Heart right ventricle (tissue), 16 donors: ENCODE measurements around the gene PTGFR. TPM values are rescaled to one million over a fixed set of nuclear protein-coding genes. Genes with fewer than 3 reads are reported as not detected.

Source experiments
- ATAC-seq, 8 donors: fragments of 200-7000 bp; cut with Tn5 transposase; one replicate each; pipeline ENCODE4 v1.9.1; 2020; ENCODE audit warnings: mild to moderate bottlenecking in 8 of 8, moderate library complexity in 8 of 8, moderate number of reproducible peaks in 1 of 8
- DNase-seq, 2 donors: peaks; one replicate each; pipeline ENCODE4 v3.0.0-alpha.2; 2020
- H3K27ac ChIP-seq, 10 donors: fragments of 200-600 bp; sonication (generic) in 2 of 10; one replicate each; pipeline versions ENCODE4 v1.5.0 to v1.8.0; 2020 to 2022; ENCODE audit warnings: mild to moderate bottlenecking in 3 of 10
- H3K27me3 ChIP-seq, 7 donors: fragments of 200-600 bp; one replicate each; pipeline ENCODE4 v1.8.0; 2021 to 2022; ENCODE audit warnings: mild to moderate bottlenecking in 2 of 7
- H3K36me3 ChIP-seq, 9 donors: fragments of 200-600 bp; sonication (generic) in 1 of 9; one replicate each; pipeline versions ENCODE4 v1.5.0 to v1.8.0; 2020 to 2022; ENCODE audit warnings: mild to moderate bottlenecking in 2 of 9
- H3K4me1 ChIP-seq, 9 donors: fragments of 200-600 bp; sonication (generic) in 1 of 9; one replicate each; pipeline versions ENCODE4 v1.5.0 to v1.8.0; 2020 to 2022; ENCODE audit warnings: mild to moderate bottlenecking in 4 of 9
- H3K4me3 ChIP-seq, 10 donors: fragments of 200-600 bp; sonication (generic) in 2 of 10; one replicate each; pipeline versions ENCODE4 v1.5.0 to v1.8.0; 2020 to 2022; ENCODE audit warnings: mild to moderate bottlenecking in 7 of 10, moderate library complexity in 2 of 10
- H3K9me3 ChIP-seq, 11 donors: fragments of 200-600 bp in 10 of 11; sonication (generic) in 2 of 11; one replicate each; pipeline versions ENCODE4 v1.5.0 to v1.8.0; 2013 to 2022; ENCODE audit warnings: mild to moderate bottlenecking in 2 of 11, control low read depth in 1 of 11, moderate library complexity in 1 of 11
- CTCF ChIP-seq, 9 donors: fragments of 200-600 bp; sonication (generic) in 2 of 9; IDR thresholded peaks; one replicate each; pipeline versions ENCODE4 v1.5.0 to v1.8.0; 2021 to 2022; ENCODE audit warnings: antibody characterized with exemption in 9 of 9, mild to moderate bottlenecking in 5 of 9, moderate library complexity in 1 of 9
- WGBS, 2 donors: extraction: QIAGEN DNeasy Blood & Tissue Kit; methylation state at CpG; one replicate each; pipeline ENCODE4 v1.1.7; 2013; ENCODE audit warnings: inconsistent platforms in 1 of 2; 5-methylcytosine and 5-hydroxymethylcytosine counted together
- intact Hi-C, 10 donors: fragments of 100-400 bp; cut with DNase I; formaldehyde crosslinking; loops; one replicate each; pipeline versions ENCODE4 v1.11.1 to v1.14.2; 2022
- long read RNA-seq, 3 donors: library from polyadenylated mRNA; unstranded; transcript quantifications; one replicate each; pipeline ENCODE4 v2.0.0, GENCODE V29; 2020 to 2021
- polyA plus RNA-seq, 2 donors: library from polyadenylated mRNA; stranded (reverse); fragments of 200-250 nt; gene quantifications; one replicate each; pipeline ENCODE4 v1.2.3, GENCODE V29; 2013
- total RNA-seq, 10 donors: library from RNA; stranded (reverse); fragmentation: NEBNext Ultra II Directional in 3 of 10; extraction: Animal tissue kit (Norgen Biotek cat#: 25700) in 3 of 10; gene quantifications; one replicate each; pipeline versions ENCODE4 v1.2.1 to v1.2.4, GENCODE V29; 2021 to 2023
- donor health status: Arrhythmogenic right ventricular cardiomyopathy.
- donor health status: ischemic (EF 13 %, LVEDD 7.1; RV severe dilation, severe dysfunction).
- donor health status: healthy with polysubstance abuse.
- donor health status: DM: no; HTN: yes; CAD: no.
- donor health status: DM: no; HTN: no; CAD: no.
- donor health status: ischemic (EF 25% LVEDD 6.9; RV normal size, moderate dysfunction).
- donor health status: ischemic (EF 25% LVEDD 5.7; RV mildly dilated, moderate dysfunction).
- donor health status: healthy.
- donor health status: DM: yes; HTN: yes; CAD: no.
- donor health status: Ischemic cardiomyopathy.
- donor health status: ischemic (EF 35%, LVEDD 5.7; RV mildly dilated, moderate dysfunction).
- donor health status: nonischemic (EF 11% LVEDD 7.7; RV severe dilation, severe dysfunction).
- donor health status: DM: yes; HTN: yes; CAD: no.
- donor health status: PGD.
- donor health status: ischemic (EF 29% LVEDD 5.4; RV normal size, mild dysfunction).
- donor health status: nonischemic (EF 23%, LVEDD 6.1; RV moderate dilation, normal function).

The PTGFR gene, protein sequence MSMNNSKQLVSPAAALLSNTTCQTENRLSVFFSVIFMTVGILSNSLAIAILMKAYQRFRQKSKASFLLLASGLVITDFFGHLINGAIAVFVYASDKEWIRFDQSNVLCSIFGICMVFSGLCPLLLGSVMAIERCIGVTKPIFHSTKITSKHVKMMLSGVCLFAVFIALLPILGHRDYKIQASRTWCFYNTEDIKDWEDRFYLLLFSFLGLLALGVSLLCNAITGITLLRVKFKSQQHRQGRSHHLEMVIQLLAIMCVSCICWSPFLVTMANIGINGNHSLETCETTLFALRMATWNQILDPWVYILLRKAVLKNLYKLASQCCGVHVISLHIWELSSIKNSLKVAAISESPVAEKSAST
- total RNA-seq (1 to 10 TPM in 1 of 10 donors, under 1 TPM in 9; 0.22 to 1.1 (median 0.53) TPM), polyA plus RNA-seq (under 1 TPM; 0.12 to 0.51 TPM)
- long read RNA-seq, donor 1, full-length matches to known transcripts: 4 of 4 reads
- long read RNA-seq, donor 1, partial matches to known transcripts: 0 of 4 reads
- long read RNA-seq, donor 1, other reads (novel, unspliced or antisense): 0 of 4 reads
- long read RNA-seq, donor 2: 0 reads
- long read RNA-seq, donor 3, full-length matches to known transcripts: 2 of 2 reads
- long read RNA-seq, donor 3, partial matches to known transcripts: 0 of 2 reads
- long read RNA-seq, donor 3, other reads (novel, unspliced or antisense): 0 of 2 reads

DNA sequence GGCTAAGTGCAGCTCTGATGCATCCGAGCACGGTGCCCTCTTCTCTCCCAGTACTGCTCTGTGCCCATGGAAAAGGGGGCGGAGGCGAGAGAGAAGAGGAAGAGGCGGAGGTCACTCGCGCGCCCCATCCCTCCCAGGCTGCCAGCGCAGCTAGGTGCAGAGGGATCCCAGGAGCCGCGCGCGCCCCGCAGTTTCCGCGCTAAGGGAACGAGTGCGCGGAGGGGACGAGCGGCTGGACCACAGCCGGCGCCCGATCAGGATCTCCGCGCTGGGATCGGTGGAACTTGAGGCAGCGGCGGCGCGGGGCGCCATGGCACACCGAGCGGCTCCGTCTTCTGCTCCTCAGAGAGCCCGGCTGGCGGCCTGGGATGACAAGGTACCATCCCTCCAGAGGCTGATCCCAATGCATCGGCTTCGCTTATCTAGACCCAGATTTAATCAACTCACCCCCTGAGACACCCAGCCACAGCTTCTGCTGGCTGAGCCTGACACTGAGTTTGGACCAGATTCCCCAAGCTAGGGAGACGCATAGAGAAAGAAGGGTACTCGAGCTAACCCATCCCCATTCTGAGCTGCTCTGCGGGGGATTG is at the start of gene PTGFR:
Gene PTGFR (plus strand): TSS at position 114 of the 590 bp plus-strand sequence. CDS start 1,770 bp downstream, outside the sequence.
- Histone ChIP-seq H3K36me3 (no peaks in the 10 kb centered on the region), H3K27ac (peak within 1 kb of the TSS in 4 of 10 donors; percentile 22 to 67 (median 33)), H3K27me3 (peaks cover 0 to 66% (median 42%) of the 10 kb centered on the region in 7 donors), H3K4me3 (peak within 1 kb of the TSS in 9 of 10 donors; percentile 27 to 58 (median 49)), H3K4me1 (peaks cover 0 to 14% (median 8%) of the 10 kb centered on the region in 9 donors), H3K9me3 (peaks cover 0 to 15% (median 0%) of the 10 kb centered on the region in 11 donors)
- ATAC-seq (peak in 5 of 8 donors; percentile 25 to 57 (median 53)), DNase-seq (no peak)
- intact Hi-C loops: no loop called here
- no peak for TF ChIP-seq CTCF (IDR thresholded peaks at IDR 0.05)
- WGBS, 2 donors: 1% methylated on average over 42 of the region's 42 CpGs

DNA sequence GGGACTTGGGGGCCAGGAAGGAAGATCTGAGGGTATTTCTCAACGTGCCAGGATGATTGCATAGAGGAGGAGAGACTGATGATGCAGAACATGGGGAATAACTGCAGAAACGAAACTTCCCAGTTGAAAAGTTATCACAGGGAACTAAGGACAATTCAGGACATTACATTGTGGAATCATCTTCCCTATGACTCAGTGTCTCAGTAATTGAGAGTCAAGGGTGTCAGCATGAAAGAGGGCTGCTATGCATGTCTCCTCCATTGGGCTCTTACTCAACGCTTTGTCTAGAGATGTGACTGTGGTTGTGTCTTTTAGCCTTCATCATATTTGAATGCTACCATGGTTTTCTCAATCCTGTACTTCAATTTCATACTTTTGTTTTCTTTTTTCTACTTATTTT is 48.9 kb upstream of the PTGFR start:
- TF ChIP-seq CTCF (IDR thresholded peaks at IDR 0.05): no peak
- H3K27ac ChIP-seq: no peak overlapping the region
- no peak for DNase-seq
- no peaks in the 10 kb centered on the region for H3K4me1 ChIP-seq
- H3K27me3 ChIP-seq: no peaks in the 10 kb centered on the region
- H3K36me3 ChIP-seq: no peaks in the 10 kb centered on the region
- intact Hi-C loops: no loop called here
- H3K9me3 ChIP-seq: no peaks in the 10 kb centered on the region
- ATAC-seq: no peak
- no peak overlapping the region for H3K4me3 ChIP-seq
- 64% methylated on average over 3 of the region's 3 CpGs for WGBS, 2 donors

DNA sequence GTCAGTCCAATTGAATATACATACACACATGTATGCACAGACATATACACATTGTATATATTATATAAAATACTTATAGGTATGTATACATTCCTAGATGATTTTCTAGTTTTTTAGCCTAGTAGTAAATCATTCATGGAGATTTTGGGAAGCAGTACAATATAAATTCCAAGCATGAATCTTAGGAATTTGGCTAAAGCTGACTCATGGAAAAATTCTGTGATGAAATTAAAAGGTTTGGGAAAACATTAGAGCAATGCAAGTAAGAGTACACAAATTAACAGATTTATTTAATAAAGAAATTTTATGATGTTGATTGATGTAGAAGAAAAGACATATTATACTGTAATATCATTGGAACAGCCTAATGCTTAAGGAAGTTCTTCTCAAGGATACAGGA is 43.7 kb upstream of the PTGFR start:
- no peak overlapping the region for H3K4me3 ChIP-seq

More for the DNA sequence above, 43.7 kb upstream of the PTGFR start:
- no peak for TF ChIP-seq CTCF (IDR thresholded peaks at IDR 0.05)
- Histone ChIP-seq H3K36me3 (no peaks in the 10 kb centered on the region), H3K27me3 (no peaks in the 10 kb centered on the region), H3K27ac (no peak overlapping the region), H3K9me3 (peaks cover 0 to 9% (median 0%) of the 10 kb centered on the region in 11 donors), H3K4me1 (no peaks in the 10 kb centered on the region)
- intact Hi-C loops: no loop called here
- DNase-seq (no peak), ATAC-seq (no peak)
